Head of caudate nucleus (tissue), 42 donors: Measurements from ENCODE around the gene BCAP31.

Experiments
- DNase-seq, 42 donors: peaks; one replicate each; pipeline versions ENCODE4 v3.0.0 to v3.0.0-alpha.2; 2020 to 2021; ENCODE audit warnings: mixed read lengths in 7 of 42
- intact Hi-C: fragments of 100-400 bp; cut with DNase I; formaldehyde crosslinking; loops from one replicate; pipeline ENCODE4 v1.15.0; 2022

Gene BCAP31

DNA sequence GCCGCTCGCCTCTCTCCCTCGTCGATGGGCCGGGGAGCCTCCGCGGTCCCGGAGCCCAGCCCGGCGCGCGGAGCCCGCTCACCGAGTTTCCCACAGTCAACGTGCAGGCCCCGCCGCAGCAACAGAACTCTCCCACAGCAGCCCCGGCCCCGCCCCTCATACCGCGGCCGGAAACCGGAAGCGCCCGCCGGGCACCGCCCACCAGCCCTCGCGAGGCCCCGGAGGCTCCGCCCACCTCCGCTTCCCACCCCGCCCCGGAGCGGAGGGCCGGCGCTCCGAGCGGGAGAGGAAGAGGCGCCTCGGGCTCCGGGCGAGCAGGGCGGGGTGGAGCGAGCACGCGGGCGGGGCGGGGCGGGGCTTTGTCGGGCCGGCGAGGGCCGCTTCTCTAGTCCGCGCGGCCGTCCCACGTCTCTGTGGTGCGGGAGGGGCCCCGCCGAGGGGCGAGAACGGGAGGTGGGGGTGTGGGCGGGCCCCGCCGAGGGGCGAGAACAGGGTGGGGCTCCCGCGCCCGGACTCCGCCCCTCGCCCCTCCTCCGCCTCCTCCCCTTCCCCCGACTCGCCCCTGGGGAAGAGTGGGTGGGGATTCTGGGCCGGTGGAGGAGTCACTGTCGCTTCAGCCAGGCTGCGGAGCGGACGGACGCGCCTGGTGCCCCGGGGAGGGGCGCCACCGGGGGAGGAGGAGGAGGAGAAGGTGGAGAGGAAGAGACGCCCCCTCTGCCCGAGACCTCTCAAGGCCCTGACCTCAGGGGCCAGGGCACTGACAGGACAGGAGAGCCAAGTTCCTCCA, at the start of gene BCAP31, which contains the start of gene ABCD1:
Gene BCAP31 (minus strand): TSS at position 136 of the 787 bp plus-strand sequence. CDS start 1,143 bp downstream, outside the sequence.
Gene ABCD1 (plus strand): TSS at position 605 of the 787 bp plus-strand sequence. CDS start 411 bp downstream, outside the sequence.
- intact Hi-C loops: no loop called here
- DNase-seq: peak; percentile 54 to 94 (median 86)

DNA sequence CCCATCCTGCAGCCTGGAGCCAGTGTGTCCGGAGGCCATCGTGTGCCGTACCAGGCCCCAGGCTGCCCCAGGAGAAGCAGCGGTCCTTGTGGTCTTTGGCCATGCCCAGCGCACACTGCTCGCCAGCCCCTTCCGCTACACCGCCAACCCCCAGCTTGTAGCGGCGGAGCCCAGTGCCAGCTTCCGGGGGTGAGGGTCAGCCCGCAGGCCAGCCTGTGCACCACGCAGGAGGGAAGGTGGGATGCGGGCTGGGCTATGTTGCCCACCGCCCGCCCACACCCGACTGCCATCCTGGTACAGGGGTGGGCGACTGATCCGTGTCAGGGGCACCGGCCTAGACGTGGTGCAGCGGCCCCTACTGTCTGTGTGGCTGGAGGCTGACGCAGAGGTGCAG, 49.0 kb upstream of the BCAP31 start:
- peak in 6 of 42 donors; percentile 1 to 16 (median 6) for DNase-seq
- intact Hi-C loops: no loop called here

- intact Hi-C loops: no loop called here
- DNase-seq: peak in 9 of 42 donors; percentile 1 to 14 (median 5)
Measured at GRCh38 chrX:153772316-153773217, 48.4 kb upstream of the BCAP31 start.

GRCh38 chrX:153771415-153772315, 47.5 kb upstream of the BCAP31 start:
- intact Hi-C loops: no loop called here
- peak in 13 of 42 donors; percentile 1 to 39 (median 10) for DNase-seq

GRCh38 chrX:153770601-153771414, 46.6 kb upstream of the BCAP31 start:
- DNase-seq: peak in 13 of 42 donors; percentile 1 to 35 (median 11)

DNA sequence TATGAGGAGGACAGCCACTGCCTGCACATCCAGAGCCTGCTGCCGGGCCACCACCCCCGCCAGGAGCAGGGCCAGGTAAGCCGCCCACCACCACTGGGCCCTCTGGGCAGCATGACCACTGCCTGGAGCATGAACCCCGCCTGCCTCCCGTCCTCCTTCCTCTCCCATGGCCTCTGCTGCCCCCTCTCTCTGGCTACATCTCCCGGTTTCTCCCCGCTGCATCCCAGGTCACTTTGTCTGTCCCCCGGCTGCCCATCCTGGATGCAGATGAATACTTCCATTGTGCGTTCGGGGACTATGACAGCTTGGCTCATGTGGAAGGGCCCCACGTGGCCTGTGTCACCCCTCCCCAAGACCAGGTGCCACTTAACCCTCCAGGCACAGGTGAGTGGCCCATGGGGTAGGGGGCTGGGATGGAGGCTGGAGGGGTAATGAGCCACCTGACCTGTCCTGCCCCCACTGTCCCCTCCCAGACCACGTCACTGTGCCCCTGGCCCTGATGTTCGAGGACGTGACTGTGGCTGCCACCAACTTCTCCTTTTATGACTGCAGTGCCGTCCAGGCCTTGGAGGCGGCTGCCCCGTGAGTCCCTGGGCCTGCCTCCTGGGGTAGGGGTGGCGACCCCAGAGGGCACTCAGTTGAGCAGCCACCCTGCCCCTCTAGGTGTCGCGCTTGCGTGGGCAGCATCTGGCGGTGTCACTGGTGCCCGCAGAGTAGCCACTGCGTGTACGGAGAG, 45.8 kb upstream of the BCAP31 start:
- DNase-seq: peak in 19 of 42 donors; percentile 7 to 73 (median 38)
- intact Hi-C loops: no loop called here

More at GRCh38 chrX:153770601-153771414, 46.6 kb upstream of the BCAP31 start:
- intact Hi-C loops: no loop called here

GRCh38 chrX:153769158-153769864, 45.1 kb upstream of the BCAP31 start:
- peak in 13 of 42 donors; percentile 1 to 40 (median 15) for DNase-seq
- intact Hi-C loops: no loop called here

DNA sequence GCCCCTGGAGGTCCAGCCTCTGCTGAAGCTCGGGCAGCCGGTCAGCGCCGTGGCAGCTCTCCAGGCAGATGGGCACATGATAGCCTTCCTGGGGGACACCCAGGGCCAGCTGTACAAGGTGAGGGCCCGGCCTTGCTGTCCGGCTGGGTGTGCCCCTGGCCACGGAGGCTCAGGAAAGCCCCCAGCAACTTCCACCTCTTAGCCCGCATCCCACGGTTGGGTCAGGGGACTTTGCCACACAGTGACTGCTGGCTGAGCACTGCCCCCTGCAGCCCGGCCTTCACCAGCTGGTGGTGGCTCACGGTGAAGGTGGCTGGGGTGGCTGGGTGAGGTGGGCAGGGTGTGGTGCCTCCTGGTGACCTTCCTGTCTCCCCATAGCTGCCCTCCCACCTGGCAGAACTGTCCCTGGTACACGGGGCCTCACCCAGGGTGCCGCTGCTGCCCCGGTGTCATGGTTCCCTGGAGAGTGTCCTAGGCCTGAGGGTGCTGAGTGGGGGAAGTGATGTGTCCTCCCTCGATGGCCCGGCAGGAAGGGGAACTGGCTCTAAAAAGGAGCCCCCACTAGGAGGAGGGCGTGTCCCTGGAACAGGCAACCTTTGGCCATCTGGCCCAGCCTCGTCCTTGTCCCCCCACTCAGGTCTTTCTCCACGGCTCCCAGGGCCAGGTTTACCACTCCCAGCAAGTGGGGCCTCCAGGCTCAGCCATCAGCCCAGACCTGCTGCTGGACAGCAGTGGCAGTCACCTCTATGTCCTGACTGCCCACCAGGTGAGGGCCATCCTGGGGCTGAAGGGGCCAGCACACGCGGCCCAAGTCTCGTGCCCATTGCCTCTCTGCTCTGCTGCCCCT, 44.3 kb upstream of the BCAP31 start:
- peak in 14 of 42 donors; percentile 12 to 46 (median 22) for DNase-seq
- intact Hi-C loops: no loop called here

GRCh38 chrX:153767674-153768055, 43.5 kb upstream of the BCAP31 start:
- intact Hi-C loops: no loop called here
- peak in 14 of 42 donors; percentile 1 to 43 (median 12) for DNase-seq

DNA sequence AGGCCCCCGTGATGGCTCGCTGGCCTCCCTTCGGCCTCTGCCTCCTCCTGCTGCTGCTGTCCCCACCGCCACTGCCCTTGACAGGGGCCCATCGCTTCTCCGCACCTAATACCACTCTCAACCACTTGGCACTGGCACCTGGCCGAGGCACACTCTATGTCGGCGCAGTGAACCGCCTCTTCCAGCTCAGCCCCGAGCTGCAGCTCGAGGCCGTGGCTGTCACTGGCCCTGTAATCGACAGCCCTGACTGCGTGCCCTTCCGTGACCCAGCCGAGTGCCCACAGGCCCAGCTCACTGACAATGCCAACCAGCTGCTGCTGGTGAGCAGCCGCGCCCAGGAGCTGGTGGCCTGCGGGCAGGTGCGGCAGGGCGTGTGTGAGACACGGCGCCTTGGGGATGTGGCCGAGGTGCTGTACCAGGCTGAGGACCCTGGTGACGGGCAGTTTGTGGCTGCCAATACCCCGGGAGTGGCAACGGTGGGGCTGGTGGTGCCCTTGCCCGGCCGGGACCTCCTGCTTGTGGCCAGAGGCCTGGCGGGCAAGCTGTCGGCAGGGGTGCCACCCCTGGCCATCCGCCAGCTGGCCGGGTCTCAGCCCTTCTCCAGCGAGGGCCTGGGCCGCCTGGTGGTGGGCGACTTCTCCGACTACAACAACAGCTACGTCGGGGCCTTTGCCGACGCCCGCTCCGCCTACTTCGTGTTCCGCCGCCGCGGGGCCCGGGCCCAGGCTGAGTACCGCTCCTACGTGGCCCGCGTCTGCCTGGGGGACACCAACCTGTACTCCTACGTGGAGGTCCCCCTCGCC, 42.9 kb upstream of the BCAP31 start:
- intact Hi-C loops: no loop called here
- DNase-seq: peak in 16 of 42 donors; percentile 9 to 45 (median 22)

DNA sequence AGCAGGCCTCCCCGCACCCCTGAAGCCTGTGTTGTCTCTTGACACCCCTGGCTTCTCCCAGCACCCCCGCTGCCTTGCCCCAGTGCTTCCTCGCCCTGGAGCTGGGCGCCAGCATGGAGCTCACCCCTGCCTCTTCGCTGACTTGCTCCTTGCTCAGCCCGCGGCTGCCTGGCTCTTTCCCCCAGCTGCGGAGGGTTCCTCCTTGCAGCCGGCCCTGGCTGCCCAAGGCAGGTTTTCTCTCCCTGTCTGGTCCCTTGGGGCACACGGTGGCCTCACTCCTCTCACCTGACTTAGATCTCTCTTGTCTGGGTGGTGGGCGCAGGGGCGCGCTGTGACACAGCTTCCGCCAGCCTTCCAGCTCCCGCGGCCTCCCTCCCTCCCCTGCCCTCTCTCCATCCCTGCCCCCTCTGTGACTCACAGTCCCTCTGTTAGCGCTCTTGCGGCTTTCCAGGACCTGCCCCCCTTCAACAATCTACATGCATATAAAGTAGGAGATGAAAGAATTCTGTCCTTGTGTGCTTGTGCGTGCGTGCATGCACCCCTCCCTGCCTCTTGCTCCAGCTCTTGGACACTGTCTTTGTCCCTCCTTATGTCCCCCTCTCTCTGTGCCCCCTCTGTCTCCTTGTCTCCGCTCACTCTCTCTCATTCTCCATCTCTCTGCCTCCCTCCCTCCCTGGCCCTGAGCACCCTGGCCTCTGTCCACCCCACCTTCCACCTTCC, 42.1 kb upstream of the BCAP31 start:
- DNase-seq: peak; percentile 29 to 88 (median 68)
- intact Hi-C loops: no loop called here

GRCh38 chrX:153765138-153766079, 41.2 kb upstream of the BCAP31 start:
- DNase-seq: peak; percentile 79 to 98 (median 92)
- intact Hi-C loops: loop anchor here (2.0 kb wide), 2 partner anchors 77 to 181 kb away; no protein-coding TSS in a partner anchor

- DNase-seq: no peak
- intact Hi-C loops: loop anchor here (2.0 kb wide), 2 partner anchors 76 to 182 kb away; no protein-coding TSS in a partner anchor
Measured at GRCh38 chrX:153764786-153765137, 40.6 kb upstream of the BCAP31 start.
